IMR-90 (cell line): Measurements from ENCODE around the gene SMYD2. TPM values are rescaled to one million over a fixed set of nuclear protein-coding genes. Genes with fewer than 3 reads are reported as not detected.
A peak's percentile ranks its signal among the peaks of the same experiment; 100 is the strongest.

ENCODE experiments used
- ATAC-seq: fragments of 200-7000 bp; cut with Tn5 transposase; 2 replicates; pipeline ENCODE4 v1.9.1; 2020; ENCODE audit warnings: low read depth, mild to moderate bottlenecking, moderate library complexity
- BruUV-seq: library from RNA; stranded (reverse); fragments of 400-500 nt; replicated peaks from 2 replicates; lab custom pipeline; 2021; lab: Mats Ljungman, UMichigan
- CTCF ChIA-PET: fragments of 300-600 bp; formaldehyde crosslinking; extraction: SDS; loops from one replicate; lab custom pipeline; 2021; ENCODE audit warnings: antibody characterized with exemption; lab: Yijun Ruan, JAX
- POLR2A ChIA-PET: fragments of 300-600 bp; sonication (Branson Sonifier 250); formaldehyde crosslinking; loops from one replicate; lab custom pipeline; 2022; ENCODE audit warnings: antibody characterized with exemption; ENCODE audit not compliant: unreplicated experiment; lab: Charles Lee
- DNase-seq: peaks from one replicate; pipeline ENCODE4 v3.0.0; 2013
- H2AFZ ChIP-seq: replicated peaks from 2 replicates; pipeline ENCODE3; 2013; ENCODE audit warnings: low read length, mild to moderate bottlenecking; ENCODE audit not compliant: poor library complexity
- H2AK5ac ChIP-seq: 2 replicates; pipeline ENCODE4 v1.6.1; 2013; ENCODE audit warnings: low read depth, low read length, inconsistent platforms
- H2AK9ac ChIP-seq: replicated peaks from 2 replicates; pipeline ENCODE3; 2013; ENCODE audit warnings: mild to moderate bottlenecking, low read depth, low read length, moderate library complexity; ENCODE audit not compliant: poor library complexity
- H2BK120ac ChIP-seq: 2 replicates; pipeline ENCODE4 v1.6.1; 2013; ENCODE audit warnings: low read depth, low read length, inconsistent platforms
- H2BK15ac ChIP-seq: 3 replicates; pipeline ENCODE4 v1.6.1; 2013; ENCODE audit warnings: low read depth, low read length, inconsistent platforms
- H2BK20ac ChIP-seq: 2 replicates; pipeline ENCODE4 v1.6.1; 2013; ENCODE audit warnings: low read depth, mild to moderate bottlenecking, inconsistent platforms, low read length, moderate library complexity
- H2BK5ac ChIP-seq: 2 replicates; pipeline ENCODE4 v1.6.1; 2013; ENCODE audit warnings: mild to moderate bottlenecking, low read depth, low read length, inconsistent platforms; ENCODE audit not compliant: poor library complexity, severe bottlenecking
- H3K14ac ChIP-seq: replicated peaks from 2 replicates; pipeline ENCODE4 v1.6.1; 2013; ENCODE audit warnings: low read depth, low read length, inconsistent platforms
- H3K18ac ChIP-seq: 2 replicates; pipeline ENCODE4 v1.6.1; 2013; ENCODE audit warnings: low read depth, low read length, control low read depth
- H3K23ac ChIP-seq: 2 replicates; pipeline ENCODE4 v1.6.1; 2013; ENCODE audit warnings: low read depth, low read length, inconsistent platforms
- H3K27ac ChIP-seq: 2 replicates; pipeline ENCODE4 v1.5.1; 2013; ENCODE audit warnings: mild to moderate bottlenecking, control low read depth, low read length; ENCODE audit not compliant: insufficient read depth
- H3K27me3 ChIP-seq: 2 replicates; pipeline ENCODE4 v1.6.1; 2013; ENCODE audit warnings: low read length; ENCODE audit not compliant: control insufficient read depth, insufficient read depth
- H3K36me3 ChIP-seq: 2 replicates; pipeline ENCODE4 v1.6.1; 2013; ENCODE audit warnings: low read length, mixed read lengths; ENCODE audit not compliant: control insufficient read depth, insufficient read depth
- H3K4ac ChIP-seq: 2 replicates; pipeline ENCODE4 v1.6.1; 2013; ENCODE audit warnings: low read depth, low read length, inconsistent platforms
- H3K4me1 ChIP-seq: 2 replicates; pipeline ENCODE4 v1.6.1; 2013; ENCODE audit warnings: low read length, mixed read lengths; ENCODE audit not compliant: control insufficient read depth, insufficient read depth
- H3K4me2 ChIP-seq: 2 replicates; pipeline ENCODE4 v1.6.1; 2013; ENCODE audit warnings: low read depth, mild to moderate bottlenecking, control low read depth, low read length, moderate library complexity
- H3K4me3 ChIP-seq: 2 replicates; pipeline ENCODE4 v1.5.1; 2013; ENCODE audit warnings: low read depth, mild to moderate bottlenecking, control low read depth, low read length, moderate library complexity; ENCODE audit not compliant: insufficient read depth
- H3K56ac ChIP-seq: 2 replicates; pipeline ENCODE4 v1.6.1; 2013; ENCODE audit warnings: low read length, inconsistent platforms; ENCODE audit not compliant: insufficient read depth; ENCODE audit errors: extremely low read depth
- H3K79me1 ChIP-seq, 2 experiments: 2 replicates each; pipeline ENCODE4 v1.6.1; 2013; ENCODE audit warnings: low read length in 2 of 2, inconsistent platforms in 1 of 2, low read depth in 1 of 2
- H3K9ac ChIP-seq: 2 replicates; pipeline ENCODE4 v1.6.1; 2013; ENCODE audit warnings: low read depth, low read length, control low read depth
- H3K9me1 ChIP-seq: 2 replicates; pipeline ENCODE4 v1.6.1; 2013; ENCODE audit warnings: low read length, inconsistent platforms; ENCODE audit not compliant: insufficient read depth
- H3K9me3 ChIP-seq: 2 replicates; pipeline ENCODE4 v1.6.1; 2013; ENCODE audit warnings: low read length; ENCODE audit not compliant: control insufficient read depth, insufficient read depth
- H4K20me1 ChIP-seq: 2 replicates; pipeline ENCODE4 v1.6.1; 2013; ENCODE audit warnings: low read length, inconsistent platforms; ENCODE audit not compliant: insufficient read depth
- H4K5ac ChIP-seq: 2 replicates; pipeline ENCODE4 v1.6.1; 2013; ENCODE audit warnings: mild to moderate bottlenecking, low read depth, low read length, control low read depth
- H4K8ac ChIP-seq, 2 experiments: 2 replicates each; pipeline ENCODE4 v1.6.1; 2013; ENCODE audit warnings: low read depth in 2 of 2, low read length in 2 of 2, control low read depth in 1 of 2, inconsistent platforms in 1 of 2
- H4K91ac ChIP-seq: 2 replicates; pipeline ENCODE4 v1.6.1; 2013; ENCODE audit warnings: low read depth, low read length, inconsistent platforms; ENCODE audit not compliant: insufficient read depth
- BHLHE40 ChIP-seq: fragments of 150-350 bp; IDR thresholded peaks from 2 replicates; pipeline ENCODE4 v1.6.1; 2016; ENCODE audit warnings: mild to moderate bottlenecking, low read depth, low read length
- CEBPB ChIP-seq: IDR thresholded peaks from 2 replicates; pipeline ENCODE4 v1.6.1; 2012; ENCODE audit warnings: low read depth, low read length, improper control_type of control experiment
- CHD1 ChIP-seq: IDR thresholded peaks from 2 replicates; pipeline ENCODE4 v1.6.1; 2012; ENCODE audit warnings: low read depth, low read length, improper control_type of control experiment
- ELK1 ChIP-seq: fragments of 150-350 bp; IDR thresholded peaks from 2 replicates; pipeline ENCODE4 v1.6.1; 2016; ENCODE audit warnings: low read depth, mild to moderate bottlenecking, low read length, moderate library complexity, borderline replicate concordance
- MAFK ChIP-seq: IDR thresholded peaks from 2 replicates; pipeline ENCODE4 v1.6.1; 2012; ENCODE audit warnings: low read depth, low read length, improper control_type of control experiment
- MAZ ChIP-seq: IDR thresholded peaks from 2 replicates; pipeline ENCODE4 v1.6.1; 2012; ENCODE audit warnings: low read depth, mild to moderate bottlenecking, low read length, improper control_type of control experiment, moderate library complexity, borderline replicate concordance
- MXI1 ChIP-seq: IDR thresholded peaks from 2 replicates; pipeline ENCODE4 v1.6.1; 2012; ENCODE audit warnings: low read depth, mild to moderate bottlenecking, low read length, moderate library complexity, borderline replicate concordance
- NFE2L2 ChIP-seq: fragments of 150-350 bp; IDR thresholded peaks from 2 replicates; pipeline ENCODE4 v1.6.1; 2016; ENCODE audit warnings: low read depth, mild to moderate bottlenecking, low read length
- POLR2A ChIP-seq: IDR thresholded peaks from 2 replicates; pipeline ENCODE4 v1.6.1; 2012; ENCODE audit warnings: mild to moderate bottlenecking, low read depth, low read length
- RAD21 ChIP-seq: IDR thresholded peaks from 2 replicates; pipeline ENCODE4 v1.6.1; 2012; ENCODE audit warnings: low read length, improper control_type of control experiment
- RCOR1 ChIP-seq: IDR thresholded peaks from 2 replicates; pipeline ENCODE4 v1.6.1; 2012; ENCODE audit warnings: mild to moderate bottlenecking, low read length, improper control_type of control experiment; ENCODE audit not compliant: insufficient replicate concordance
- RFX5 ChIP-seq: IDR thresholded peaks from 2 replicates; pipeline ENCODE4 v1.8.0; 2012; ENCODE audit warnings: low read depth, mild to moderate bottlenecking, low read length, moderate library complexity
- USF2 ChIP-seq: fragments of 150-350 bp; IDR thresholded peaks from 2 replicates; pipeline ENCODE4 v1.6.1; 2017; ENCODE audit warnings: mild to moderate bottlenecking, antibody characterized with exemption, low read length, low read depth
- WGBS, 2 experiments: methylation state at CpG; one replicate each; pipeline versions ENCODE4 v1.1.5 to v1.1.7; 2013; ENCODE audit warnings: missing lambda C conversion rate in 2 of 2; ENCODE audit not compliant: insufficient read length in 1 of 2; ENCODE audit errors: extremely low coverage in 2 of 2; 5-methylcytosine and 5-hydroxymethylcytosine counted together
- dilution Hi-C: fragments of 300-500 bp; cut with HindIII; formaldehyde crosslinking; loops from one replicate; pipeline ENCODE4 v1.14.3; 2018; ENCODE audit warnings: low sequenced_read_pairs; ENCODE audit not compliant: unreplicated experiment
- in situ Hi-C: fragments of 300-500 bp; cut with MboI; formaldehyde crosslinking; loops from 3 replicates; pipeline ENCODE4 v1.14.3; 2019; ENCODE audit warnings: low sequenced_read_pairs, inconsistent platforms, mixed read lengths
- intact Hi-C: fragments of 100-400 bp; cut with micrococcal nuclease; formaldehyde crosslinking; loops from 2 replicates; pipeline ENCODE4 v1.10.0; 2022
- polyA plus RNA-seq, 3 experiments: library from polyadenylated mRNA; depleted of rRNA; stranded (reverse); fragments of >200 nt; gene quantifications; 2 replicates each; pipeline ENCODE4 v1.2.3, GENCODE V29; 2012; ENCODE audit warnings: low replicate concordance in 1 of 3
- total RNA-seq: library from RNA; depleted of rRNA; stranded (reverse); fragments of >200 nt; gene quantifications from 2 replicates; pipeline ENCODE4 v1.2.3, GENCODE V29; 2012

SMYD2 gene
- total and polyA plus RNA-seq, 2 of the 4 experiments (the other 2 are of a cell fraction): 32.7 to 61.7 TPM

- H3K9ac ChIP-seq: no peak overlapping the region
- no CpG with 5 or more reads among the region's 8 CpGs for WGBS, 2 experiments
- peak overlapping the region; percentile 56; the same call in 1 of the 2 replicates for H3K56ac ChIP-seq
- H3K79me1 ChIP-seq: peaks cover 35 to 48% of the 10 kb centered on the region in 2 experiments
- peak overlapping the region; percentile 59 for H2BK5ac ChIP-seq
- peak overlapping the region; percentile 31 for H3K23ac ChIP-seq
- H3K4me1 ChIP-seq: peaks cover 13% of the 10 kb centered on the region
- H3K4ac ChIP-seq: peak overlapping the region; percentile 90
- H3K14ac ChIP-seq: peak overlapping the region; percentile 83
- H3K4me3 ChIP-seq: no peak overlapping the region
- DNase-seq: no peak
- intact Hi-C loops (loop anchor here (5.0 kb wide), 1 partner anchor 174 kb away; the partner anchor contains the start of gene PTPN14), in situ Hi-C loops (no loop called here), dilution Hi-C loops (no loop called here)
- peak overlapping the region; percentile 90; the same call in 1 of the 2 replicates for H3K27ac ChIP-seq
- H3K9me1 ChIP-seq: peaks cover 10% of the 10 kb centered on the region
- no peak for TF ChIP-seq MAZ
- no peak for TF ChIP-seq NFE2L2
- no peak for TF ChIP-seq POLR2A
- TF ChIP-seq RFX5: no peak
- no peak for TF ChIP-seq CEBPB
- TF ChIP-seq CHD1: no peak
- no peak for TF ChIP-seq RAD21
- TF ChIP-seq BHLHE40: no peak
- no peak for TF ChIP-seq MXI1
- TF ChIP-seq MAFK: no peak
- TF ChIP-seq USF2: no peak
- TF ChIP-seq ELK1: no peak
- TF ChIP-seq RCOR1: no peak
- peak overlapping the region; percentile 89 for H3K18ac ChIP-seq
- no peaks in the 10 kb centered on the region for H4K20me1 ChIP-seq
- peak overlapping the region; percentile 84 for H4K91ac ChIP-seq
- peak overlapping the region; percentile 76 for H2BK120ac ChIP-seq
- 0 out of 2 replicates have a peak, but pooled peaks have one; percentile 5 for ATAC-seq
- BruUV-seq: no TSS peak
- H4K5ac ChIP-seq: peak overlapping the region; percentile 91
- H4K8ac ChIP-seq: peak overlapping the region; percentile 49 to 84
- H2AFZ ChIP-seq: no peak overlapping the region
- peak overlapping the region; percentile 64; the same call in 2 of the 3 replicates for H2BK15ac ChIP-seq
- ChIA-PET CTCF (interaction anchor here (0.5 to 0.7 kb wide), 2 partner anchors 10 to 164 kb away, joined by 3 to 4 read pairs; no protein-coding TSS in a partner anchor), POLR2A (no interaction called here)
- no peaks in the 10 kb centered on the region for H3K27me3 ChIP-seq
- peak overlapping the region; percentile 95 for H2BK20ac ChIP-seq
- peak overlapping the region; percentile 94 for H2AK5ac ChIP-seq
- H2AK9ac ChIP-seq: no peak overlapping the region
- H3K9me3 ChIP-seq: no peaks in the 10 kb centered on the region
- peaks cover 44% of the 10 kb centered on the region for H3K36me3 ChIP-seq
- peak overlapping the region; percentile 31; the same call in 1 of the 2 replicates for H3K4me2 ChIP-seq
These were observed 97.5 kb downstream of the SMYD2 start for GRCh38 chr1:214378492-214378891.
